ENCODE data around the gene ZFYVE1.
"Not testable (repeated sequence)": the region's sequence is repeated elsewhere in the genome, so short reads cannot be mapped to it uniquely, and the experiment has no call there.

Gene ZFYVE1

DNA sequence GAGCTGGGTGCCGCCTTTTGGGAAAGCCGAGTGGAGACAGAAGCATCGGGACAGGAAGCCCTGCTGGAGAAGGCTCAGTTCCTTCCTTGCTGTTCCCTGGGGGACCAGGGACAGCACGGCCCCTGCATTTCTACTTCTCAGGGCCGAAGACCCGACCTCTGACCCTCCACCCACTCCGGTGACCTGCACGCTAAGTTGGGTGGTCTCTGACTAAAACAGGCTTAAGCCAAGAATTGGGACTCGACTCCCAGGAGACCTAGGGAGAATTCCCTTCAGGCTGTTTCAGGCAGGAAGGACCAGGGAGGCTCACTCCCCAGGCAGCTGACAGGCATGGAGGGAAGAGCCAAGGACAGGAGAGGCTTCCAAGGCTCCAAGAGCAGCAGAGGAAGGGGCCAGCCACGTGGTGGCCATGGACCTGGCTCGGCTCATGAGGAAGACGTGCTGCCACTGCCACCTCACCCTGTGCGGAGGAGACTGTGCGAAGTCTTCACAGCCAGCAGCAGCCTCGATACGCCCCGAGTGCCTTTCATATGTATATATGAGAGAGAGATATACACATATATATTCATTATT, 56.8 kb downstream of the ZFYVE1 start:
- Histone ChIP-seq H3K9me3 (ENCODE audit: control insufficient read depth, low read depth, low read length) (no peaks in the 10 kb centered on the region), H3K4me3 (ENCODE audit: low read length) (no peak overlapping the region), H3K4me1 (ENCODE audit: control insufficient read depth, low read depth, low read length) (no peaks in the 10 kb centered on the region), H3K27me3 (ENCODE audit: control insufficient read depth, insufficient read depth, low read length) (no peaks in the 10 kb centered on the region), H3K36me3 (ENCODE audit: control insufficient read depth, low read depth, low read length) (peaks cover 9% of the 10 kb centered on the region), H3K27ac (ENCODE audit: low read length) (no peak overlapping the region), H3K9ac (ENCODE audit: low read length) (no peak overlapping the region)

- H3K4me3 ChIP-seq (ENCODE audit: low read length), result no peak overlapping the region
- H3K27me3 ChIP-seq (ENCODE audit: control insufficient read depth, insufficient read depth, low read length), result no peaks in the 10 kb centered on the region
- no peaks in the 10 kb centered on the region for H3K9me3 ChIP-seq (ENCODE audit: control insufficient read depth, low read depth, low read length)
- peaks cover 5% of the 10 kb centered on the region for H3K36me3 ChIP-seq (ENCODE audit: control insufficient read depth, low read depth, low read length)
- no peak overlapping the region for H3K9ac ChIP-seq (ENCODE audit: low read length)
- H3K4me1 ChIP-seq (ENCODE audit: control insufficient read depth, low read depth, low read length), result no peaks in the 10 kb centered on the region
- no peak overlapping the region for H3K27ac ChIP-seq (ENCODE audit: low read length)
These were observed 58.6 kb downstream of the ZFYVE1 start for GRCh38 chr14:72968316-72968715.

- no peaks in the 10 kb centered on the region for H3K9me3 ChIP-seq (ENCODE audit: control insufficient read depth, low read depth, low read length)
- H3K36me3 ChIP-seq (ENCODE audit: control insufficient read depth, low read depth, low read length), result peaks cover 5% of the 10 kb centered on the region
- H3K9ac ChIP-seq (ENCODE audit: low read length), result no peak overlapping the region
- no peak overlapping the region for H3K27ac ChIP-seq (ENCODE audit: low read length)
- H3K4me1 ChIP-seq (ENCODE audit: control insufficient read depth, low read depth, low read length), result no peaks in the 10 kb centered on the region
- no peak overlapping the region for H3K4me3 ChIP-seq (ENCODE audit: low read length)
- H3K27me3 ChIP-seq (ENCODE audit: control insufficient read depth, insufficient read depth, low read length), result no peaks in the 10 kb centered on the region
These were observed 60.9 kb downstream of the ZFYVE1 start for GRCh38 chr14:72966038-72966437.

DNA sequence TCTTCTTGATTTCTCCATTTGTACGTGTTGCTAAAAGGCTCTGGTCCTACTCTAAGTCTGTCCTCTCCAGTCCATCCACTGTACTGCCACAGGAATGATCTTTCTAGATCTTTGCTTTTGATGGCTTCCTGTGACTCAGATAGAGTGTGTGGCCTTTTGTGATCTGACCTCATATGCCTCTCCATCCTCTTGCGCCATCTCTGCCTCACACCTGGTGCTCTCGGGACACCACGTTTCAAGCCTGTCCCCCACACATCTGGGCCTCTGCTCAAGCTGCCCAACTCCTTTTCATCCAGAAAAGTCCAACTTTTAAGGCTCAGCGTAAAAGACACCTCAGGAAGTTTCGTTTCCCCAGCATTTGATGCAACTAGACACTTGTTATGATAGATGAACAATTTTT, 61.7 kb downstream of the ZFYVE1 start:
- Histone ChIP-seq H3K9ac (ENCODE audit: low read length) (no peak overlapping the region), H3K27ac (ENCODE audit: low read length) (no peak overlapping the region), H3K36me3 (ENCODE audit: control insufficient read depth, low read depth, low read length) (peaks cover 5% of the 10 kb centered on the region), H3K4me1 (ENCODE audit: control insufficient read depth, low read depth, low read length) (no peaks in the 10 kb centered on the region), H3K9me3 (ENCODE audit: control insufficient read depth, low read depth, low read length) (no peaks in the 10 kb centered on the region), H3K27me3 (ENCODE audit: control insufficient read depth, insufficient read depth, low read length) (no peaks in the 10 kb centered on the region), H3K4me3 (ENCODE audit: low read length) (no peak overlapping the region)

DNA sequence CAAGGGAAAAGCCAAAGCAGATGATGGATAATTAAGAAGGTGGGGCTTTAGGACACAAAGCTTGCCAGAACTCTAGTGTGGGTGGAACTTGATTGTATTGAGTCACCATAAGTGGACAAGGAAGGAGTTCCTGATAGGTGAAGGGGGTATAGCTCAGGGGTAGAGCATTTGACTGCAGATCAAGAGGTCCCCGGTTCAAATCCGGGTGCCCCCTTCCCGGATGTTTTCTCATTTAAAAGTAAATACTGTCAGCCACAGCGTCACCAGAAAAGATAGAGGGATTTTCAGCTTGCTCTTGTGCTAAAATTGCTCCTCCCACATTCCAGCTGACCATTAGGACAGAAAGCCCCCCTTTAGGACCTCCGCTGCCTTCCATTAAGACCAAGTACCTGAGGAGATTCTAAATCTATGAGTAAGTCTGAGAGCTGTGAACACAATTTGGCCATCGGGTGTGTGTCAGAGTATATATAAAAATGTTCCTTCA, 64.0 kb downstream of the ZFYVE1 start:
- H3K9ac ChIP-seq (ENCODE audit: low read length), result no peak overlapping the region
- H3K9me3 ChIP-seq (ENCODE audit: control insufficient read depth, low read depth, low read length), result no peaks in the 10 kb centered on the region
- H3K27ac ChIP-seq (ENCODE audit: low read length), result no peak overlapping the region
- no peaks in the 10 kb centered on the region for H3K27me3 ChIP-seq (ENCODE audit: control insufficient read depth, insufficient read depth, low read length)
- H3K36me3 ChIP-seq (ENCODE audit: control insufficient read depth, low read depth, low read length), result no peaks in the 10 kb centered on the region
- no peaks in the 10 kb centered on the region for H3K4me1 ChIP-seq (ENCODE audit: control insufficient read depth, low read depth, low read length)
- H3K4me3 ChIP-seq (ENCODE audit: low read length), result no peak overlapping the region

DNA sequence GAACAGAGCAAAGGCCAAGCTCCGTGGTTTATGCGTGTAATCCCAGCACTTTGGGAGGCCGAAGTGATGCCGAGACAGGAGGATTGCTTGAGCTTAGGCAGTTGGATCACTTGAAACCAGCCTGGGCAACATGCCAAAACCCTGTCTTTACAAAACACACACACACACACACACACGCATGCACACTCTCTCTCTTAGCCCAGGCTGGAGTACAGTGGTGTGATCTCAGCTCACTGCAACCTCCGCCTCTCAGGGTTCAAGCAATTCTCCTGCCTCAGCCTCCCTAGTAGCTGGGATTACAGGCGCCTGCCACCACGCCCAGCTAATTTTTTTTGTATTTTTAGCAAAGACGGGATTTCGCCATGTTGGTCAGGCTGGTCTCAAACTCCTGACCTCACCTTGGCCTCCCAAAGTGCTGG, 64.6 kb downstream of the ZFYVE1 start:
- H3K27me3 ChIP-seq (ENCODE audit: control insufficient read depth, insufficient read depth, low read length); H3K36me3 ChIP-seq (ENCODE audit: control insufficient read depth, low read depth, low read length); H3K4me3 ChIP-seq (ENCODE audit: low read length); H3K9ac ChIP-seq (ENCODE audit: low read length); H3K4me1 ChIP-seq (ENCODE audit: control insufficient read depth, low read depth, low read length); H3K27ac ChIP-seq (ENCODE audit: low read length); H3K9me3 ChIP-seq (ENCODE audit: control insufficient read depth, low read depth, low read length): not testable (repeated sequence)

GRCh38 chr14:72961579-72962335, 65.1 kb downstream of the ZFYVE1 start:
- no peaks in the 10 kb centered on the region for H3K27me3 ChIP-seq (ENCODE audit: control insufficient read depth, insufficient read depth, low read length)
- no peaks in the 10 kb centered on the region for H3K9me3 ChIP-seq (ENCODE audit: control insufficient read depth, low read depth, low read length)
- no peak overlapping the region for H3K9ac ChIP-seq (ENCODE audit: low read length)
- H3K27ac ChIP-seq (ENCODE audit: low read length), result no peak overlapping the region
- no peaks in the 10 kb centered on the region for H3K4me1 ChIP-seq (ENCODE audit: control insufficient read depth, low read depth, low read length)
- peaks cover 6% of the 10 kb centered on the region for H3K36me3 ChIP-seq (ENCODE audit: control insufficient read depth, low read depth, low read length)
- no peak overlapping the region for H3K4me3 ChIP-seq (ENCODE audit: low read length)

GRCh38 chr14:72961016-72961415, 65.9 kb downstream of the ZFYVE1 start:
- H3K36me3 ChIP-seq (ENCODE audit: control insufficient read depth, low read depth, low read length), result peaks cover 11% of the 10 kb centered on the region
- H3K27ac ChIP-seq (ENCODE audit: low read length); H3K4me3 ChIP-seq (ENCODE audit: low read length); H3K4me1 ChIP-seq (ENCODE audit: control insufficient read depth, low read depth, low read length); H3K9me3 ChIP-seq (ENCODE audit: control insufficient read depth, low read depth, low read length); H3K27me3 ChIP-seq (ENCODE audit: control insufficient read depth, insufficient read depth, low read length); H3K9ac ChIP-seq (ENCODE audit: low read length): not testable (repeated sequence)

DNA sequence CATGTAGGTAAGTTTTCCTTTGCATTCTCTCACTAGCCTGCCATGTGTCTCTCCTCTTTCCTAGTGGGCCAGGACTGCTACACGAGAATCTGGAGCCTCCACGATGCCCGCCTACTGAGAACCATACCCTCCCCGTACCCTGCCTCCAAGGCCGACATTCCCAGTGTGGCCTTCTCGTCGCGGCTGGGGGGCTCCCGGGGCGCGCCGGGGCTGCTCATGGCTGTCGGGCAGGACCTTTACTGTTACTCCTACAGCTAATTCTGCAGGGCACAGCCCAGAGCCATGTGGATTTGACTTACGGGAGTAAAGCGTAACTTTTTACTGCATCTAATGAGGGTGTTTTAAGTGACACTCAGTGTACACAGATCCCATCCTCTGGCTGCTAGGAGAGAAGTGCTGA, 68.4 kb downstream of the ZFYVE1 start:
- Histone ChIP-seq H3K9ac (ENCODE audit: low read length) (no peak overlapping the region), H3K27ac (ENCODE audit: low read length) (no peak overlapping the region), H3K4me1 (ENCODE audit: control insufficient read depth, low read depth, low read length) (no peaks in the 10 kb centered on the region), H3K36me3 (ENCODE audit: control insufficient read depth, low read depth, low read length) (peaks cover 11% of the 10 kb centered on the region), H3K27me3 (ENCODE audit: control insufficient read depth, insufficient read depth, low read length) (no peaks in the 10 kb centered on the region), H3K9me3 (ENCODE audit: control insufficient read depth, low read depth, low read length) (no peaks in the 10 kb centered on the region), H3K4me3 (ENCODE audit: low read length) (no peak overlapping the region)

DNA sequence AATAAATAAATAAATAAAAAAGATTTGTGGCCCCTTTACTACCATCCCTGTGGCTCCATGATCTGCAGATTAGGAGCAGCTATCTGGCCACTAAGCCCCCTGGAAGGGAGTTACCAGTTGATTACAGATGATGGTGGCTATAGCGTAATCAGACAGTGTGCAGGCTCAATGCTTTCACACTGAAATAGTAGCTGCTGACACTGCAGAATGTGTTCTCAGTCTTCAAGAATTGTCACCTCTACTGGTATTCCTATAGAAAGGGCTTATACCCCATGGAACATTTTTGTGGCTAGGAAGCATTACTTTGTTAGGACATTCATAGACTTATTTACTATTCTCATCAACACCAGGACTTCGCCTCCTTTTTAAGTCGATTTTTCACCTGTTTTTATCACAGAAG, 69.7 kb downstream of the ZFYVE1 start:
- no peak overlapping the region for H3K27ac ChIP-seq (ENCODE audit: low read length)
- no peak overlapping the region for H3K4me3 ChIP-seq (ENCODE audit: low read length)
- no peaks in the 10 kb centered on the region for H3K4me1 ChIP-seq (ENCODE audit: control insufficient read depth, low read depth, low read length)
- H3K36me3 ChIP-seq (ENCODE audit: control insufficient read depth, low read depth, low read length), result peaks cover 11% of the 10 kb centered on the region
- no peaks in the 10 kb centered on the region for H3K27me3 ChIP-seq (ENCODE audit: control insufficient read depth, insufficient read depth, low read length)
- H3K9me3 ChIP-seq (ENCODE audit: control insufficient read depth, low read depth, low read length), result no peaks in the 10 kb centered on the region
- no peak overlapping the region for H3K9ac ChIP-seq (ENCODE audit: low read length)

DNA sequence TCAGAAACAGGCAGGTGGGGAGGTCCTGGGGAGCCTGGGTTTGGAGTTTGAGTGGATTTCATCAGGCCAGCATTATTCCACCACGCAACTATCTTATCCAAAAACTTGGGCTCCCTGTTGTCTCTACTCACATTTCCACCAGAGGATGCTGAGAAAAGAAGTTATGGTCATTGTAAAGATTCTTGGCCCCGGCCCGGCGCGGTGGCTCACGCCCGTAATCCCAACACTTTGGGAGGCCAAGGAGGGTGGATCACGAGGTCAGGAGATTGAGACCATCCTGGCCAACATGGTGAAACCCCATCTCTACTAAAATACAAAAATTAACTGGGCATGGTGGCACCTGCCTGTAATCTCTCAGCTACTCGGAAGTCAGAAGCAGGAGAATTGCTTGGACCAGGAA, 70.2 kb downstream of the ZFYVE1 start:
- H3K4me3 ChIP-seq (ENCODE audit: low read length); H3K4me1 ChIP-seq (ENCODE audit: control insufficient read depth, low read depth, low read length); H3K9me3 ChIP-seq (ENCODE audit: control insufficient read depth, low read depth, low read length); H3K9ac ChIP-seq (ENCODE audit: low read length); H3K27me3 ChIP-seq (ENCODE audit: control insufficient read depth, insufficient read depth, low read length); H3K27ac ChIP-seq (ENCODE audit: low read length): not testable (repeated sequence)
- H3K36me3 ChIP-seq (ENCODE audit: control insufficient read depth, low read depth, low read length), result peaks cover 11% of the 10 kb centered on the region

DNA sequence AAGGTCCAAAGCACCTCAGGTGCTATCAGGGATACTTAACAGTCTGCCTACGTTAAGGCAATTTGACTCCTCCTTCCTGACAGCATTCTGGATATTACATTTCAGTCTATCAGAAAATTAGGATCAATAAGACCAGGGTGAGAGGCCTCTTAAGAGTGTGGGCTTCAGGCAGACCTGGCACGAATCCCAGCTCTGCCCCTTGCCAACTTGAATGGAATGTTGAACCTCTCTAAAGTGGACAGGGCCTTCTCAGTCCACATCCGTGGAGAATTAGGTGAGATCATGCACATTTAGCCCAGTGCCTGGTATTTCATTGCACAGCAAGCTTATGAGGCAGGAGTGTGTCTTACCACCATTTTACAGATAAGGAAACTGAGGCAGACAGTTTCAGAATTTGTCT, 74.7 kb downstream of the ZFYVE1 start:
- no peaks in the 10 kb centered on the region for H3K4me1 ChIP-seq (ENCODE audit: control insufficient read depth, low read depth, low read length)
- H3K9me3 ChIP-seq (ENCODE audit: control insufficient read depth, low read depth, low read length), result no peaks in the 10 kb centered on the region
- H3K4me3 ChIP-seq (ENCODE audit: low read length), result no peak overlapping the region
- H3K9ac ChIP-seq (ENCODE audit: low read length), result no peak overlapping the region
- no peaks in the 10 kb centered on the region for H3K27me3 ChIP-seq (ENCODE audit: control insufficient read depth, insufficient read depth, low read length)
- H3K36me3 ChIP-seq (ENCODE audit: control insufficient read depth, low read depth, low read length), result peaks cover 5% of the 10 kb centered on the region
- no peak overlapping the region for H3K27ac ChIP-seq (ENCODE audit: low read length)

Data from iPS-18a (cell line).